Fibroblast of lung (primary cell): Measurements from ENCODE around the gene CCDC14. TPM values are rescaled to one million over a fixed set of nuclear protein-coding genes. Genes with fewer than 3 reads are reported as not detected.

Experiments
- DNase-seq, 2 donors: peaks; one replicate each; pipeline versions ENCODE4 v3.0.0 to v3.0.0-alpha.2; 2010; ENCODE audit warnings: low read depth in 2 of 2
- H2AFZ ChIP-seq: 2 replicates; pipeline ENCODE4 v1.5.1; 2012; ENCODE audit warnings: low read length, control low read depth, inconsistent platforms
- H3K27ac ChIP-seq: 2 replicates; pipeline ENCODE4 v1.5.1; 2011; ENCODE audit warnings: low read length, control low read depth; ENCODE audit not compliant: insufficient read depth
- H3K27me3 ChIP-seq: 2 replicates; pipeline ENCODE4 v1.5.1; 2011; ENCODE audit warnings: mild to moderate bottlenecking, low read length; ENCODE audit not compliant: control insufficient read depth, insufficient read depth
- H3K36me3 ChIP-seq: 2 replicates; pipeline ENCODE4 v1.5.1; 2011; ENCODE audit warnings: low read length; ENCODE audit not compliant: control insufficient read depth, insufficient read depth
- H3K4me1 ChIP-seq: 2 replicates; pipeline ENCODE4 v1.5.1; 2011; ENCODE audit warnings: low read length; ENCODE audit not compliant: control insufficient read depth, insufficient read depth; ENCODE audit errors: extremely low read depth
- H3K4me2 ChIP-seq: 2 replicates; pipeline ENCODE4 v1.5.1; 2011; ENCODE audit warnings: low read length, control low read depth; ENCODE audit not compliant: insufficient read depth; ENCODE audit errors: extremely low read depth
- H3K4me3 ChIP-seq, 4 experiments: fragments of 200-600 bp in 1 of 4; sonication (generic) in 1 of 4; replicated peaks in 1 of 4; 2 replicates each; pipeline ENCODE4 v1.5.1; 2011 to 2016; ENCODE audit warnings: low read length in 4 of 4, low read depth in 3 of 4, mild to moderate bottlenecking in 3 of 4, control low read depth in 2 of 4, inconsistent platforms in 1 of 4, mixed read lengths in 1 of 4; ENCODE audit not compliant: insufficient read depth in 1 of 4; ENCODE audit errors: control extremely low read depth in 1 of 4
- H3K79me2 ChIP-seq: 2 replicates; pipeline ENCODE4 v1.5.1; 2012; ENCODE audit warnings: mild to moderate bottlenecking, low read length, inconsistent platforms; ENCODE audit not compliant: control insufficient read depth, insufficient read depth
- H3K9ac ChIP-seq: 2 replicates; pipeline ENCODE4 v1.5.1; 2011; ENCODE audit warnings: mild to moderate bottlenecking, low read length, control low read depth; ENCODE audit not compliant: insufficient read depth
- H3K9me3 ChIP-seq: 2 replicates; pipeline ENCODE4 v1.5.1; 2012; ENCODE audit warnings: low read depth, low read length; ENCODE audit not compliant: control insufficient read depth, insufficient read depth
- H4K20me1 ChIP-seq: 2 replicates; pipeline ENCODE4 v1.5.1; 2011; ENCODE audit warnings: low read length; ENCODE audit not compliant: control insufficient read depth, insufficient read depth; ENCODE audit errors: extremely low read depth
- EZH2 ChIP-seq: IDR thresholded peaks from 2 replicates; pipeline ENCODE4 v1.5.1; 2012; ENCODE audit warnings: low read length, control low read depth, mild to moderate bottlenecking; ENCODE audit errors: missing control alignments
- polyA plus RNA-seq, 2 donors: library from polyadenylated mRNA; depleted of rRNA in 1 of 2; stranded (reverse) in 1 of 2; unstranded in 1 of 2; fragments of >200 nt; gene quantifications; 2 replicates each; pipeline ENCODE4 v1.2.1, GENCODE V29; 2011 to 2012; ENCODE audit warnings: missing spikeins in 1 of 2
- total RNA-seq: library from RNA; depleted of rRNA; stranded (reverse); fragments of >200 nt; gene quantifications from 2 replicates; pipeline ENCODE4 v1.2.1, GENCODE V29; 2014
- TF ChIP-seq, protein P1 (sequence below), 2 donors: IDR thresholded peaks in 1 of 2; conservative IDR thresholded peaks in 1 of 2; 1 replicate in 1 of 2; 2 replicates in 1 of 2; pipeline ENCODE4 v1.5.1; 2011 to 2012; ENCODE audit warnings: low read length in 2 of 2, control low read depth in 1 of 2, inconsistent platforms in 1 of 2, low read depth in 1 of 2, mild to moderate bottlenecking in 1 of 2

Gene CCDC14
- total and polyA plus RNA-seq, 2 donors (not counting 1 experiment from before 2014, with no cell fraction given), result 35.2 to 94.8 TPM

GRCh38 chr3:123881771-123882170, 79.3 kb downstream of the CCDC14 start:
- no peak overlapping the region for H2AFZ ChIP-seq
- H3K9ac ChIP-seq, result no peak overlapping the region
- H3K36me3 ChIP-seq, result peaks cover 12% of the 10 kb centered on the region
- H3K27me3 ChIP-seq, result no peaks in the 10 kb centered on the region
- peaks cover 7% of the 10 kb centered on the region for H3K4me1 ChIP-seq
- no peak for DNase-seq
- H4K20me1 ChIP-seq, result no peaks in the 10 kb centered on the region
- H3K4me2 ChIP-seq, result peak overlapping the region; percentile 76
- no peaks in the 10 kb centered on the region for H3K9me3 ChIP-seq
- peak overlapping the region; percentile 31 to 91 (median 85) for H3K4me3 ChIP-seq
- TF ChIP-seq EZH2, result no peak
- H3K79me2 ChIP-seq, result peaks cover 63% of the 10 kb centered on the region
- H3K27ac ChIP-seq, result no peak overlapping the region

- Histone ChIP-seq H3K36me3 (peaks cover 12% of the 10 kb centered on the region), H2AFZ (no peak overlapping the region), H3K9ac (no peak overlapping the region), H3K9me3 (no peaks in the 10 kb centered on the region), H3K4me1 (peaks cover 7% of the 10 kb centered on the region), H3K79me2 (peaks cover 63% of the 10 kb centered on the region), H3K4me3 (peak overlapping the region in 3 of 4 experiments; percentile 31 to 88 (median 82)), H3K27ac (no peak overlapping the region), H3K27me3 (no peaks in the 10 kb centered on the region), H3K4me2 (peak overlapping the region; percentile 76), H4K20me1 (no peaks in the 10 kb centered on the region)
- no peak for TF ChIP-seq EZH2
- TF ChIP-seq, protein P1, sequence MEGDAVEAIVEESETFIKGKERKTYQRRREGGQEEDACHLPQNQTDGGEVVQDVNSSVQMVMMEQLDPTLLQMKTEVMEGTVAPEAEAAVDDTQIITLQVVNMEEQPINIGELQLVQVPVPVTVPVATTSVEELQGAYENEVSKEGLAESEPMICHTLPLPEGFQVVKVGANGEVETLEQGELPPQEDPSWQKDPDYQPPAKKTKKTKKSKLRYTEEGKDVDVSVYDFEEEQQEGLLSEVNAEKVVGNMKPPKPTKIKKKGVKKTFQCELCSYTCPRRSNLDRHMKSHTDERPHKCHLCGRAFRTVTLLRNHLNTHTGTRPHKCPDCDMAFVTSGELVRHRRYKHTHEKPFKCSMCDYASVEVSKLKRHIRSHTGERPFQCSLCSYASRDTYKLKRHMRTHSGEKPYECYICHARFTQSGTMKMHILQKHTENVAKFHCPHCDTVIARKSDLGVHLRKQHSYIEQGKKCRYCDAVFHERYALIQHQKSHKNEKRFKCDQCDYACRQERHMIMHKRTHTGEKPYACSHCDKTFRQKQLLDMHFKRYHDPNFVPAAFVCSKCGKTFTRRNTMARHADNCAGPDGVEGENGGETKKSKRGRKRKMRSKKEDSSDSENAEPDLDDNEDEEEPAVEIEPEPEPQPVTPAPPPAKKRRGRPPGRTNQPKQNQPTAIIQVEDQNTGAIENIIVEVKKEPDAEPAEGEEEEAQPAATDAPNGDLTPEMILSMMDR (conservative IDR thresholded peaks at IDR 0.05 in 1 of 2, IDR thresholded peaks at IDR 0.05 in 1 of 2; ENCODE audit: low read depth in 1 of 2, low read length in 2 of 2), result peak; percentile 54 to 78
- peak; percentile 52 to 68 for DNase-seq
Measured at GRCh38 chr3:123880998-123881561, 79.9 kb downstream of the CCDC14 start.

GRCh38 chr3:123878807-123879206, 82.2 kb downstream of the CCDC14 start:
- H3K27ac ChIP-seq, result no peak overlapping the region
- DNase-seq, result no peak
- peaks cover 7% of the 10 kb centered on the region for H3K4me1 ChIP-seq
- H4K20me1 ChIP-seq, result no peaks in the 10 kb centered on the region
- H3K27me3 ChIP-seq, result no peaks in the 10 kb centered on the region
- no peak for TF ChIP-seq EZH2
- H2AFZ ChIP-seq, result no peak overlapping the region
- no peak overlapping the region for H3K4me3 ChIP-seq
- H3K9me3 ChIP-seq, result no peaks in the 10 kb centered on the region
- peaks cover 12% of the 10 kb centered on the region for H3K36me3 ChIP-seq
- no peak overlapping the region for H3K9ac ChIP-seq
- H3K4me2 ChIP-seq, result no peak overlapping the region
- H3K79me2 ChIP-seq, result peaks cover 73% of the 10 kb centered on the region

DNA sequence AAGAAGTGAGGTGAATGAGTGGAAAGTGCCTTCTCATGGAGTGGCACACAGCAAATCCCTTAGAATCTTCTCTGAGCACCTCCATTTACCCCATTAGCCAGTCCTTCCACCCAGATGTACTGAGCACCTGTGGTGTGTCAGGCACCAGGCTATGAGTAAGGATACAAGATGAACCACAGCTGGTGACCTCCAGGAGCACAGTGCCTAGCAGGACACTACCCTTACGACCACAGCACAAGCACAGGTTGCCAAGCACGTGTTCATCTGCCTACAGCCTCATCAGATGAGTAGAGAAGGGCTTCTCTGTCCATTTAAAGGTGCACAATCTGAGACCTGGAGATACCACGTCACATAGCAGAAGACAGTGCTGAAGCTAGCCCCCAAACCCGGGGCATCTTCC, 83.1 kb downstream of the CCDC14 start:
- Histone ChIP-seq H3K79me2 (peaks cover 64% of the 10 kb centered on the region), H3K4me2 (no peak overlapping the region), H3K27ac (no peak overlapping the region), H2AFZ (no peak overlapping the region), H3K9ac (no peak overlapping the region), H4K20me1 (no peaks in the 10 kb centered on the region), H3K27me3 (no peaks in the 10 kb centered on the region), H3K4me1 (peaks cover 7% of the 10 kb centered on the region), H3K36me3 (peaks cover 12% of the 10 kb centered on the region), H3K9me3 (no peaks in the 10 kb centered on the region), H3K4me3 (no peak overlapping the region)
- no peak for DNase-seq
- TF ChIP-seq, protein P1 (conservative IDR thresholded peaks at IDR 0.05 in 1 of 2, IDR thresholded peaks at IDR 0.05 in 1 of 2; ENCODE audit: low read depth in 1 of 2, low read length in 2 of 2), result no peak
- no peak for TF ChIP-seq EZH2
